SJSA1 (cell line): Measurements from ENCODE around the gene TPP1. TPM values are rescaled to one million over a fixed set of nuclear protein-coding genes. Genes with fewer than 3 reads are reported as not detected.

Experiments used
- DNase-seq, 2 experiments: peaks; one replicate each; pipeline ENCODE4 v3.0.0-alpha.2; 2015 to 2020; ENCODE audit warnings: low spot score in 2 of 2, low read depth in 1 of 2
- H3K27ac ChIP-seq: fragments of 250-450 bp; sonication (Bioruptor Pico); 2 replicates; pipeline ENCODE4 v1.5.1; 2020; ENCODE audit warnings: mild to moderate bottlenecking, moderate library complexity
- H3K27me3 ChIP-seq: fragments of 250-450 bp; sonication (Bioruptor Pico); replicated peaks from 2 replicates; pipeline ENCODE4 v1.5.1; 2020; ENCODE audit warnings: mild to moderate bottlenecking, moderate library complexity
- H3K36me3 ChIP-seq: fragments of 250-450 bp; sonication (Bioruptor Pico); 2 replicates; pipeline ENCODE4 v1.5.1; 2020; ENCODE audit warnings: mild to moderate bottlenecking
- H3K4me1 ChIP-seq: fragments of 250-450 bp; sonication (Bioruptor Pico); replicated peaks from 2 replicates; pipeline ENCODE4 v1.6.1; 2021; ENCODE audit warnings: mild to moderate bottlenecking
- H3K4me3 ChIP-seq: fragments of 250-450 bp; sonication (Bioruptor Pico); 2 replicates; pipeline ENCODE4 v1.5.1; 2020; ENCODE audit warnings: mild to moderate bottlenecking
- H3K9me3 ChIP-seq: fragments of 250-450 bp; sonication (Bioruptor Pico); replicated peaks from 2 replicates; pipeline ENCODE4 v1.5.1; 2020; ENCODE audit warnings: mild to moderate bottlenecking
- total RNA-seq: library from RNA; depleted of rRNA; stranded (reverse); fragments of >200 nt; shearing (Covaris generic); gene quantifications from 2 replicates; pipeline ENCODE4 v1.2.3, GENCODE V29; 2014; rRNA removed

Gene TPP1
- 5.9 and 6.8 TPM in 2 replicates for total RNA-seq

DNA sequence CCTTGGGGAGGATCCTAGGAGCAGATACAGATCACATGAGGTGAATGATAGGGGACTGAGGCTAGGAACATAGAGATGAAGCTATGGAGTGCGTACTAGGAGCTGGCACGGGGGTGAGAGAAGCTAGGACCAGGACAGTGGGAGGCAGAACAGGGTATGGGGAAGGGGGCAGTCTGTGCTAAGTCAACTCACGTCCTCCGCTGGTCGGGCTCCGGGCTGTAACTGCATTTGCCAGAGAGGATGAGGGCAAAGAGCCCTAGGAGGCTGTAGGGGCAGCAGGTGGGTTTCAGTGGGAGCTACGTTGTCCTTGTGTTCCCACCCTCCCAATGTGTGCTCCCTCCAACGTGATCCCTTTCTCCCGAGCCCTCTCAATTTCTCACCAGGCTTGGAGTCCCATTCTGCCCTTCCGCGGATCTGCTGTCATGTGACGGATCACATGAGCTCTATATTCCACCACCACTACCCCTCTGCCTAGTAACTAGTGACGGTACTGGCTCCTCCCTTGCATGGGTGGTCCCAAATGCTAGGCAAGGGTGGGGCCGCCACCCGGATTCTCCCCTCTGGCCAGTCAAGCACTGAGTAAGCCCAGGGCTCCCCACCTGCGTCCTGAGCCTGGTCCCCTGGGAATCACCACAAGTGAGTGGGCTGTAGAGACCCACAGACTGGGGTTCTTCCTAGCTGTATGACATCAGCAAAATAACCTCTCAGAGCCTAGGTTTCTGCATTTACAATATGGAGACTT is at the start of gene TPP1:
TPP1 (minus strand) TSS at position 419 of the 742 bp plus-strand sequence; CDS start at position 397, 22 bp downstream.
- Histone ChIP-seq H3K27ac (no peak within 1 kb of the TSS), H3K4me3 (peak within 1 kb of the TSS; percentile 49)
- DNase-seq, result peak; percentile 80 to 86

DNA sequence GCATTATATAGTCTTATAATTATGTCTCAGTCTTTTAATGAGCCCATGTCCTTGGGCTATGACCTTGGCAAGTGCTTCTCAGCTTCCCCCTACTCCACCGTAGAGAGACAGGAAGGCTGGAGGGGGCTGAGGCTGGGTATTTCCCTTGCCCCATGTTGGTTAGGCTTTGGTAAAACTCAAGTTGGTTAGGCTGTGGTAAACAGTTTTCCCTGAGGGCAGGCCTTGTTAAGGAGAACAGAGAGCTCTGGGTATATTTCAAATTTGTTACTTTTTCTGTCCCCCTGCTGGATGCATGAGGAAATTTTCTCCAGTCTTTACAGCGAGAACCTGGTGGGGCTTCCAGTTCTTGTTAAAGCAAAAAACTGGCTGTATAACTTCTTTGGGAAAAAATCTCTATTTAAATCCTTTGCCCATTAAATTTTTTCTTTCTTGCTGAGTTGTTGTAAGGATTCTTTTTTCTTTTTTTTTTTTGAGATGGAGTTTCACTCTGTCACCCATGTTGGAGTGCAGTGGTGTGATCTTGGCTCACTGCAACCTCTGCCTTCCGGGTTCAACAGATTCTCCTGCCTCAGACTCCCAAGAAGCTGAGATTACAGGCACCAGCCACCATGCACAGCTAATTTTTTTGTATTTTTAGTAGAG is 48.6 kb upstream of the TPP1 start:
- no peak for DNase-seq
- H3K27ac ChIP-seq, result no peak overlapping the region
- no peak overlapping the region for H3K4me3 ChIP-seq
- H3K9me3 ChIP-seq, result no peaks in the 10 kb centered on the region
- no peaks in the 10 kb centered on the region for H3K36me3 ChIP-seq
- no peaks in the 10 kb centered on the region for H3K4me1 ChIP-seq
- H3K27me3 ChIP-seq, result no peaks in the 10 kb centered on the region

More for the DNA sequence above, at the start of gene TPP1:
- H3K36me3 ChIP-seq, result no peaks in the 10 kb centered on the region; the same call in 1 of the 2 replicates
- H3K9me3 ChIP-seq, result no peaks in the 10 kb centered on the region
- H3K27me3 ChIP-seq, result no peaks in the 10 kb centered on the region
- H3K4me1 ChIP-seq, result peaks cover 19% of the 10 kb centered on the region

DNA sequence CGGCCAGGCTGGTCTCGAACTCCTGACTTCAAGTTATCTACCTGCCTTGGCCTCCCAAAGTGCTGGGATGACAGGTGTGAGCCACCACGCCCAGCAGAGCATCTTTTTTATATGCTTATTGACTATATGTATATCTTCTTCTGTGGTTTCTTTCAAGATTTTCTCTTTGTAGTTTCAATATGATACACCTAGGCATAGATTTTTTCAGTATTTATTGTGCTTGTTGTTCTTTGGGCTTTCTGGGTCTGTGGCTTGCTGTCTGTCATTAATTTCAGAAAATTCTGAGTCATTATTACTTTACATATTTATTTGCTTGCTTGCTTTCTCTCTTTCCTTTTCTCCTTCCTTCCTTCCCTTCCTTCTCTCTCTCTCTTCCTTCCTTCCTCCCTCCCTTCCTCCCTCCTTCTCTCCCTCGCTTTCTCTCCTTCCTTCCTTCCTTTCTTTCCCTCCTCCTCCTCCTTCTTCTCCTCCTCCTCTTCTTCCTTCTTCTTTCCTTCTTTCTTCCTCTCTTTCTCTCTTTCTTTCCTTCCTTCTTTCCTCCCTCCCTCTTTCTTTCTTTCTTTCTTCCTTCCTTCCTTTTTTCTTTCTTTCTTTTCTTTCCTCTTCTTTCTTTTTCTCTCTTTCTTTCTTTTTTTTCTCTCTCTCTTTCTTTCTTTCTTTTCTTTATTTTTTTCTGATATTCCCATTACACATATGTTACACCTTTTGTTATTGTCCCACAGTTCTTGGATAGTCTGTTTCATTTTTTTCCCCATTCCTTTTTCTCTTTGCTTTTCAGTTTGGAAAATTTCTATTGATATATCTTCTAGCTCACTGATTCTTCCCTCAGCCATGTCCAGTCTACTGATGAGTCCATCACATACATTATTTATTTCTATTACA is 47.3 kb upstream of the TPP1 start:
- no peak overlapping the region for H3K27ac ChIP-seq

DNA sequence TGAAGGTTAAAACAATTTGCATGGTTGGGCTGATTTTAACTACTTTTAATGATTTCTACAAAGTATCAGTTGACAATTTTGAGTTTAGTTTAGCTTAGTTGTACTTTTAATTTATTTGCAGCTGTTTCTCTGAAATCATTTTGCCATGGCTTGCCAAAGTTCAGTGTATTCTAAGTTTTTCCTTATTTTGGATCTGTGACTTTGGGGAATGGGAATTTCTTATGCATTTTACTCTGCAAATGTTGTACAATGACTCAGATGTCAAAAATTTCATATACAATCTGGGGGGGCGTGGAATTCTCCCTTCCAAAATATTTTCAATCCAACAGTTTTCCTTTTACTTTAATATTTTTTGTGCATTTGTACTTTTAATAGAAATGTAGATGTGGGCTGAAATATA is 45.3 kb upstream of the TPP1 start:
- Histone ChIP-seq H3K4me3 (no peak overlapping the region), H3K36me3 (no peaks in the 10 kb centered on the region), H3K27ac (no peak overlapping the region), H3K4me1 (no peaks in the 10 kb centered on the region), H3K9me3 (no peaks in the 10 kb centered on the region), H3K27me3 (no peaks in the 10 kb centered on the region)
- no peak for DNase-seq

More for the DNA sequence above, 47.3 kb upstream of the TPP1 start:
- no peak overlapping the region for H3K4me3 ChIP-seq
- no peak for DNase-seq
- no peaks in the 10 kb centered on the region for H3K27me3 ChIP-seq
- H3K36me3 ChIP-seq, result no peaks in the 10 kb centered on the region
- no peaks in the 10 kb centered on the region for H3K9me3 ChIP-seq
- H3K4me1 ChIP-seq, result no peaks in the 10 kb centered on the region

DNA sequence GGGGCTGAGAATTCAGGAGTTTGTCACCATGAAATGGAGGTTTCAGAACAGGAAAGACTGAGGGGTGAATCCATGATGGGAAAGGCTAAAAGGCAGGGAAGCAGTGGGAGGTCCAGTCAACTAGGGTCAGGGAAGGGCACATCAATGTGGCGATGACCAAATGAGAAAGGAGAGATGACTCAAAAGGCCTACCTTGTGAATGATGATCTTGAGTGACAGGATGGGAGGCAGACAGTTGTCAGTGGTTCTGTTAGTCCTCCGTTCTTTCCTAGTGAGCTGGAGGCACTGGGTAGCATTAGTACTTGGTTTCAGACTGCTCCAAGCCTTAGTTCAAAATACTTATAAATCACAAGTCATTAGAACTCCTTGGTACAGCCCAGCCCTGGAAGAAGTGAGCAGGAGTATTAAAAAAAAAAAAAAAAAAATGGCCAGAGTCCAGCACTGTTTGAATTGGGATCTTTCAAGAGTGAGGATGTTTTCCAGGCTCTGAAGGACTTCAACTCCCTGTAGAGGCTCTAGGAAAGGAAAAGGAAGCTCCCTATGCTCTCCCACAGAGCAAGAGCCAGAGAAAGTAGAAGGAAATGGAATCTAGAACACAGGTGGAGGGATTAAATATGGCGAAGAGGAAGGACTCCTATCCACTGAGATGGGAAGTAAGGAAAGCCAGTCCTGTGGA is 44.7 kb upstream of the TPP1 start:
- Histone ChIP-seq H3K36me3 (no peaks in the 10 kb centered on the region), H3K27ac (no peak overlapping the region), H3K4me3 (no peak overlapping the region), H3K4me1 (no peaks in the 10 kb centered on the region), H3K9me3 (no peaks in the 10 kb centered on the region), H3K27me3 (no peaks in the 10 kb centered on the region)
- no peak for DNase-seq

DNA sequence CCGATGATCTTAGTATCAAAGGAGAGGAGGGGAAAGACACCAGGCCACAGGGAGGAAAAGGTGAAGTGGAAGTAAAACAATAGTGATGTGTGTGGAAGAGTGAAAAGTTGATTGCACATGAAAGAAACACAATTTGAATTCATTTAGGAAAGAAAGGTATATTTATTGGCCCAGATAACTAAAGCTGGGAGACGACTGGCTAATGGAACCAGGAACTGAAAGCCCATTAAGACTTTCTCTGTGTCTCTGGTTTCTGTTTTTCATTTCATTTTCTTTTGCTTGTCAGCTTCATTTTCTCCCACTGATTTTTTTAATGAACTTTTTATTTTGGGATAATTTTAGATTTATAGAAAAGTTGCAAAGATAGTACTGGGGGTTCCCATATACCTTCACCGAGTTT is 41.5 kb upstream of the TPP1 start:
- no peak for DNase-seq
- no peak overlapping the region for H3K27ac ChIP-seq

DNA sequence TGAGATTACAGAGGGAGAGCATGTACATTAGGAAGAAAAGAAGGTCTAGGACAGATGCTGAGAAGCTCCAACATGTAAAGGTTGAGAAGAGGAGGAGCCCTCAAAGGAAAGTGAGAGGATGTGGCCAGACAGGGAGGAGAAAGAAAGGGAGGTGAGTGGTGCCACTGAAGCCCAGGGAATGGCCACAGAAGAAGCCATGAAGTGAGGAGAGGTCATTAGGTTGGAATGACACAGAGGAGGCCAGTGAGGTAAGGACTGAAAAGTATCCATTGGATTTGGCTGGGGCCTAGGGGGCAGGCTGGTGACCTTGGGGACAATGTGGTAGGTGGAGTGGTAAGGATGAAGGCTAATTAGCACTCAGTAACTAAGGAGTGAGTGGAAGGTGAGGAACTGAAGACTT is 39.4 kb upstream of the TPP1 start:
- DNase-seq, result no peak
- H3K27me3 ChIP-seq, result no peaks in the 10 kb centered on the region
- no peaks in the 10 kb centered on the region; the same call in none of the 2 replicates for H3K4me1 ChIP-seq
- no peak overlapping the region for H3K27ac ChIP-seq
- H3K4me3 ChIP-seq, result no peak overlapping the region
- H3K9me3 ChIP-seq, result no peaks in the 10 kb centered on the region
- H3K36me3 ChIP-seq, result no peaks in the 10 kb centered on the region

More for the DNA sequence above, 41.5 kb upstream of the TPP1 start:
- Histone ChIP-seq H3K4me3 (no peak overlapping the region), H3K9me3 (no peaks in the 10 kb centered on the region), H3K27me3 (no peaks in the 10 kb centered on the region), H3K4me1 (no peaks in the 10 kb centered on the region; the same call in 1 of the 2 replicates), H3K36me3 (no peaks in the 10 kb centered on the region)

DNA sequence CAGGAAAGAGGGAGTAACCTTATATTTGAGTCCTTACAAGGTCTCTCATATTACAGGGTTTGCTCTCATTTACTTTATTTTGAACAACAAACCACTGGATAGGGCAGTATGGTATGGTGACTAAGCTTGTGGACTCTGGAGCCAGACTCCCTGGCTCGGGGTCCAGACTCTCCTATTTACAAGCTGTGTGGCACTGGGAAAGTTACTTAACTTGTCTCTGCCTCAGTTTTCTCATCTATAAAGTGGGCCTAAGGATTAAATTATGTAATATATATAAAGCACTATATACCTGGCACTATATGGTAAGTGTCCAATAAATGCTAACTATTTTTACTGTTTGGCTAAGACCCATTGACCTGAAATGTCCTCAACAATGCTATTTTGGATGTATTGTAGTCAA is 38.1 kb upstream of the TPP1 start:
- H3K9me3 ChIP-seq, result no peaks in the 10 kb centered on the region
- no peak overlapping the region for H3K27ac ChIP-seq
- H3K4me3 ChIP-seq, result no peak overlapping the region
- no peaks in the 10 kb centered on the region for H3K27me3 ChIP-seq
- DNase-seq, result no peak
- H3K4me1 ChIP-seq, result no peaks in the 10 kb centered on the region; the same call in none of the 2 replicates
- no peaks in the 10 kb centered on the region for H3K36me3 ChIP-seq

DNA sequence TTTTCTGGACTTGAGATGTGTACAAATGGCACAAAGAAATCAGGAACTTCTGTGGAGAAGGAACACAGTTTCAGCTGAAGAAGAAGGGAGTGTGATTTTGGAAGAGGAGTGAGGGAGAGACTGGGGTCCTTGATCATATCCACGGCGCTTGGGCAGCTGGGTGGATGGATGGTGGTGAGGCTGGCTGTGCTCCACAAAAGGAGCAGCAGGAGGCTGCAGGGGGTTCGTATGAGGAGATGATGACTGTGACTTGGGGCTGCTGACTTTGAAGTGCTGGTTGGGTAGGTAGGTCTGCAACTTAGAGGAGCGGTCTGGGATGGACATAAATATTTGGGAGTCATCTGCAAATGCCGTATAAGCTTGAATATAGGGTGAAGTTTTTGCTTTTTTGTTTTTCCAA is 37.7 kb upstream of the TPP1 start:
- H3K27ac ChIP-seq, result no peak overlapping the region
- H3K4me1 ChIP-seq, result no peaks in the 10 kb centered on the region; the same call in none of the 2 replicates
- no peak for DNase-seq
- H3K36me3 ChIP-seq, result no peaks in the 10 kb centered on the region
- H3K9me3 ChIP-seq, result no peaks in the 10 kb centered on the region
- H3K27me3 ChIP-seq, result no peaks in the 10 kb centered on the region
- H3K4me3 ChIP-seq, result no peak overlapping the region

DNA sequence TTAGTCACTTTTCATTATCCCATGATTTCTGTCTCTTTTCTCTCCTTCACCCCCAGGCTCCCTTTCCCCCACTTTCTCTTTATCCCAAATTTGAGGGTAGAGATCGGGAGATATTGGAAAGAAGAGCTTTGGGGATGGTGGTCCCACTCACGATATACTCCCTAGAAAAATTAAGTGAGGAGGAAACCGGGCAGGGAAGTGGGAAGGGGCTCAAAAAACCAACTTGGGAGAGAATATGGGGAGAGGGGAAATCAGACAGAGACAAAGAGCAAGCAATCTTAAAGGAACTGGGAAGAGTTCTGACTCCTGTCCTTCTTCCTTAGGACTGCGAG is 37.3 kb upstream of the TPP1 start:
- no peaks in the 10 kb centered on the region; the same call in none of the 2 replicates for H3K4me1 ChIP-seq

DNA sequence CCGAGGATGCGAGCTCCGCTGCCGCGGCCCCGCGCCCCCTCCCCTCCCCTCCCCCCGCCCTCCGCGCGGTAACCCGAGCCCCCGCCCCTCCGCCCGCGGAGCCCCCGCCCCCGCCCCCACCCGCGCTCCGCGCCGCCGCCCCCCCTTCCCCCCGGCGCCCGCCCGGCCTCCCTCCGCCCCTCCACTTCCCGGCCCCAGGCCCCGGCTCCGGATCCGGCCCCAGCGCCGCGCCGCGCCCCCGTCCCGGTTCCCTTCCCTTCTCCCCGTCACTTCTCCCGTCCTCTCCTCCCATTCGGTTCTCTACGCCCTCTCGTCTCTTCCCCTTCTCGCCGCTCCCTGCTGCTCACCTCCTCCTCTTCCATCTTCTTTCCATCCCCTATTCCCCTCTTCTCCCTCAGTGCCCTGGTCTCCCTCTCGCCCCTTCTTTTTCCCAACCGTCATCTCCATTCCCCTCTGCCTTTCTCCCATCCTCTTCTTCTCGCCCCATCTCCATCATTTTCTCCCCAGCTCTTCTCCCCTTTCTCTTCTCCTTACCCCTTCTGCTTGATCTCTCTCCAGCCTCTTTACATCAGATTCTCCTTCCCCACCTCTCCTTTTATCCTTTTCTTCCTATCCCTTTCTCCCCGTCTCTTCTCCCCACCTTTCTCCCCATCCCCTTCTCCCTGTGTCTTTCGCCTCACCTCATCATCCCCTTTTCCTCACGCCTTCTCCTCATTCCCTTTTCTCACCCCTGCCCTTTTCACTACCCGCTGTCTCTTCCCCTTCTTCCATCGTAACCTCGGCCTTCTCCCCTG is 36.8 kb upstream of the TPP1 start, which contains the start of gene DCHS1:
DCHS1 (minus strand) TSS at position 20 of the 794 bp plus-strand sequence. CDS start 14,196 bp downstream, outside the sequence.
- Histone ChIP-seq H3K36me3 (no peaks in the 10 kb centered on the region), H3K4me3 (peak within 1 kb of the TSS; percentile 41), H3K27me3 (no peaks in the 10 kb centered on the region), H3K9me3 (no peaks in the 10 kb centered on the region), H3K27ac (no peak within 1 kb of the TSS), H3K4me1 (no peaks in the 10 kb centered on the region; the same call in none of the 2 replicates)
- no peak for DNase-seq

More for the DNA sequence above, 37.3 kb upstream of the TPP1 start:
- Histone ChIP-seq H3K9me3 (no peaks in the 10 kb centered on the region), H3K27me3 (no peaks in the 10 kb centered on the region), H3K4me3 (no peak overlapping the region), H3K27ac (no peak overlapping the region), H3K36me3 (no peaks in the 10 kb centered on the region)
- DNase-seq, result no peak

DNA sequence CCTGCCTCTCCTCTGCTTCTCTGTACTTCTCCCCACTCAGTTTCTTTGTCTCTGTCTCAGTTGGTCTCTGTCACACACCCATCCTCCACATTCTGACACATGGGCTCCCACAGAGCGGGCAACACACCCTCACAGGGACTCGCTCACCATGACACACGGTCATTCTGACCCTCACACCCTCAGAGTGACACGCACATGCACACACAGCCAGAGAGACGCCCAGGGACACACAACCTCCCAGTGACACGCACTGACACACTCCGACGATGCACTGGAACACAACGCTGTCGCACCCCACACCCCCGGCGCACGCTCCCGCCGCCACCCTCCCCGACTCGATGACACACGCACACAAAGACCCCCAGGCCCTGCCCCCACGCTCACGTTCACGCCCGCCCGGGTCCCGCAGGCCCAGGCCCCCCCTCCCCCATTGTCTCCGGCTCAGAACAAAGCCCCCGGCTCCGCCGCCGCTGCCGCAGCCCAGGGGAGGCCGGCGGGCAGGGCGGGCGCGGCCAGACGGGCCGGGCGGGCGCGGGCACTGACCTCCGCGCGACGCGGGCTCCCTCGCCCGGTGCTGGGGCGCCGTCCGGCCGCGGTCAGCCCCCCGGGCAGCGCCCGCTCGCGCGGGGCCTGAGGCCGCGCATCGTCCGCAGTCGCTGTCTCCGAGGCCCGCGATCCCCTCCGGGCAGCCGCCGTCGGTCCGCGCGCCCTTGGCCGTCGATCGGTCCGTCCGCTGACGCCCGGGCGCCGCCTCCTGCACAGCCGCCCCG is 36.0 kb upstream of the TPP1 start:
- Histone ChIP-seq H3K4me1 (no peaks in the 10 kb centered on the region; the same call in none of the 2 replicates), H3K27me3 (no peaks in the 10 kb centered on the region), H3K4me3 (peak overlapping the region; percentile 41), H3K9me3 (no peaks in the 10 kb centered on the region), H3K27ac (no peak overlapping the region), H3K36me3 (no peaks in the 10 kb centered on the region)
- DNase-seq, result no peak
